ENCODE results near the gene MSH5. TPM values are rescaled to one million over a fixed set of nuclear protein-coding genes. Genes with fewer than 3 reads are reported as not detected.

Gene MSH5
- total and polyA plus RNA-seq, 2 donors, result 8.4 to 15.2 TPM

- H3K4me3 ChIP-seq (ENCODE audit: low read length in 2 of 2), result no peak overlapping the region
- H3K4me1 ChIP-seq (ENCODE audit: control insufficient read depth in 2 of 2, insufficient read depth in 2 of 2, low read length in 2 of 2), result peaks cover 32 to 47% of the 10 kb centered on the region in 2 donors
- 95% methylated on average over 2 of the region's 2 CpGs for WGBS
- H3K9me3 ChIP-seq (ENCODE audit: control insufficient read depth in 2 of 2, insufficient read depth in 1 of 2, low read length in 1 of 2), result peaks cover 0 to 3% of the 10 kb centered on the region in 2 donors
- no peak overlapping the region for H3K27ac ChIP-seq (ENCODE audit: low read depth in 1 of 2, low read length in 1 of 2)
- H3K27me3 ChIP-seq (ENCODE audit: control insufficient read depth in 2 of 2, insufficient read depth in 1 of 2, low read length in 1 of 2), result no peaks in the 10 kb centered on the region
- H3K36me3 ChIP-seq (ENCODE audit: control insufficient read depth in 2 of 2, insufficient read depth in 2 of 2, low read length in 1 of 2), result peaks cover 8 to 31% of the 10 kb centered on the region in 2 donors
- DNase-seq (ENCODE audit: low read depth in 6 of 9, low spot score in 9 of 9), result no peak
Observed at GRCh38 chr6:31741815-31742214, 2.0 kb downstream of the MSH5 start.

GRCh38 chr6:31742894-31743293 is 3.1 kb downstream of the MSH5 start:
- Histone ChIP-seq H3K36me3 (ENCODE audit: control insufficient read depth in 2 of 2, insufficient read depth in 2 of 2, low read length in 1 of 2) (peaks cover 15 to 41% of the 10 kb centered on the region in 2 donors), H3K9me3 (ENCODE audit: control insufficient read depth in 2 of 2, insufficient read depth in 1 of 2, low read length in 1 of 2) (peaks cover 0 to 3% of the 10 kb centered on the region in 2 donors), H3K4me1 (ENCODE audit: control insufficient read depth in 2 of 2, insufficient read depth in 2 of 2, low read length in 2 of 2) (peaks cover 26 to 36% of the 10 kb centered on the region in 2 donors), H3K4me3 (ENCODE audit: low read length in 2 of 2) (no peak overlapping the region), H3K27ac (ENCODE audit: low read depth in 1 of 2, low read length in 1 of 2) (no peak overlapping the region), H3K27me3 (ENCODE audit: control insufficient read depth in 2 of 2, insufficient read depth in 1 of 2, low read length in 1 of 2) (no peaks in the 10 kb centered on the region)
- no peak for DNase-seq (ENCODE audit: low read depth in 6 of 9, low spot score in 9 of 9)
- WGBS, result 98% methylated on average over 3 of the region's 3 CpGs

GRCh38 chr6:31744422-31744821 is 4.6 kb downstream of the MSH5 start:
- DNase-seq (ENCODE audit: low read depth in 6 of 9, low spot score in 9 of 9), result no peak
- 92% methylated on average over 1 of the region's 1 CpG for WGBS
- Histone ChIP-seq H3K4me1 (ENCODE audit: control insufficient read depth in 2 of 2, insufficient read depth in 2 of 2, low read length in 2 of 2) (peaks cover 13 to 21% of the 10 kb centered on the region in 2 donors), H3K4me3 (ENCODE audit: low read length in 2 of 2) (no peak overlapping the region), H3K27me3 (ENCODE audit: control insufficient read depth in 2 of 2, insufficient read depth in 1 of 2, low read length in 1 of 2) (no peaks in the 10 kb centered on the region), H3K27ac (ENCODE audit: low read depth in 1 of 2, low read length in 1 of 2) (no peak overlapping the region), H3K9me3 (ENCODE audit: control insufficient read depth in 2 of 2, insufficient read depth in 1 of 2, low read length in 1 of 2) (peaks cover 0 to 3% of the 10 kb centered on the region in 2 donors), H3K36me3 (ENCODE audit: control insufficient read depth in 2 of 2, insufficient read depth in 2 of 2, low read length in 1 of 2) (peaks cover 15 to 44% of the 10 kb centered on the region in 2 donors)

DNA sequence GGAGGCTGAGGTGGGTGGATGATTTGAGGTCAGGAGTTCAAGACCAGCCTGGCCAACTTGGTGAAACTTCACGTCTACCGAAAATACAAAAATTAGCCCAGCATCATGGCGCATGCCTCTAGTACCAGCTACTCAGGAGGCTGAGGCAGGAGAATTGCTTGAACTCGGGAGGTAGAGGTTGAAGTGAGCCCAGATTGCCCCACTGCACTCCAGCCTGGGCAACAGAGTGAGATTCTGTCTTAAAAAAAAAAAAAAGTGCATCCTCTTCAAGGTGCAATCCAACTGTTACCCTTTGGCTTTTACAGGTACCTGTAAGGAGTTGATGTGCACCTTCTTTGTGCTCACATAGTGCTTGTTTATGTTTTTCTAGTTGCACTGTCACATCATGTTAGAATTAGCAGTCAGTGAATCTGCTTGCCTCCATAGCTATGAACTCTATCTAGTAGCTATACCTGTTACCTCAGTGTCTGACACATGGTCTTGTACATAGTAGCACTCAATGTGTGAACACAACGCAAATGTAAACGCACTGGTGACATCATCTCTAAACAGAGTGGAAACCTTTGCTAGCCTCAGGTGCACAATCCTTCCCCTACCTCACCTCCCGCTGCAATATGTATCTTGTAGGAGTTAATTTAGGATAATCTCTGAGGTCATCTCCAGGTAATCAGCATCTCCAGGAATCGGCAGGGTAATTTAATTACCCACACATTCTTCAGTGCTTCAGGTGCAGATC is 9.7 kb downstream of the MSH5 start:
- no peak for DNase-seq (ENCODE audit: low read depth in 6 of 9, low spot score in 9 of 9)
- no peaks in the 10 kb centered on the region for H3K9me3 ChIP-seq (ENCODE audit: control insufficient read depth in 2 of 2, insufficient read depth in 1 of 2, low read length in 1 of 2)
- WGBS, result 97% methylated on average over 8 of the region's 8 CpGs
- H3K27me3 ChIP-seq (ENCODE audit: control insufficient read depth in 2 of 2, insufficient read depth in 1 of 2, low read length in 1 of 2), result no peaks in the 10 kb centered on the region
- H3K4me3 ChIP-seq (ENCODE audit: low read length in 2 of 2), result no peak overlapping the region
- no peaks in the 10 kb centered on the region for H3K4me1 ChIP-seq (ENCODE audit: control insufficient read depth in 2 of 2, insufficient read depth in 2 of 2, low read length in 2 of 2)
- no peak overlapping the region for H3K27ac ChIP-seq (ENCODE audit: low read depth in 1 of 2, low read length in 1 of 2)
- H3K36me3 ChIP-seq (ENCODE audit: control insufficient read depth in 2 of 2, insufficient read depth in 2 of 2, low read length in 1 of 2), result peaks cover 18 to 22% of the 10 kb centered on the region in 2 donors

DNA sequence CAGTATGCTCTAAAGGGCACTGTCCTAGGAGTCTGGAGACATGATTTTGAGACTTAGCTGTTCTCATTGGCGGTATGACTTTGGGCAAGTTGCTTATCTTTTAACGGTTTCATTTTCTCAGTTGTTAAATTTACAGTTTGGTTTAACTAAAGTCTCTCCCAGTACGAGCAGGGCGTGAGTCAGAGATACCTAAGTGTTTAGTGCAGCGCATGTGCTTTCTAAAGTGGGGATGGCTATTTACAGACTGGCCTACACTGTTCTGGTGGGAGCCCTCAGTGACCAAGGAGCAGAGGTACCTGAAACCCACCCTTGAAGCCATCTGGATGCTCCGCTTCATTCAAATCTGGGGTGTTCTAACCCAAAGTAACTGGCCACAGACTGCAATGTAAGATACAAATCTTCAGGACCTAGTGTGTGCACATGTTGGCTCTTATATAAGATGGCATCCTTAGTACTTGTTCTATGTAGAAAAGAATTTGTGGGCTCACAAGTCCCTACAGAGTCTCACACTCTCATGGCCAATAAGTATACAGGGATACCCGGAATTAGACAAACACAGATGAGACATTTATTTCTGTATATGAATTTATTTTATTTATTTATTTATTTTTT is 10.7 kb downstream of the MSH5 start:
- Histone ChIP-seq H3K4me1 (ENCODE audit: control insufficient read depth in 2 of 2, insufficient read depth in 2 of 2, low read length in 2 of 2) (no peaks in the 10 kb centered on the region), H3K9me3 (ENCODE audit: control insufficient read depth in 2 of 2, insufficient read depth in 1 of 2, low read length in 1 of 2) (no peaks in the 10 kb centered on the region), H3K27me3 (ENCODE audit: control insufficient read depth in 2 of 2, insufficient read depth in 1 of 2, low read length in 1 of 2) (no peaks in the 10 kb centered on the region), H3K36me3 (ENCODE audit: control insufficient read depth in 2 of 2, insufficient read depth in 2 of 2, low read length in 1 of 2) (peaks cover 15 to 17% of the 10 kb centered on the region in 2 donors), H3K27ac (ENCODE audit: low read depth in 1 of 2, low read length in 1 of 2) (no peak overlapping the region), H3K4me3 (ENCODE audit: low read length in 2 of 2) (no peak overlapping the region)
- no peak for DNase-seq (ENCODE audit: low read depth in 6 of 9, low spot score in 9 of 9)
- 98% methylated on average over 7 of the region's 7 CpGs for WGBS

- WGBS, result 85% methylated on average over 8 of the region's 8 CpGs
- no peak overlapping the region for H3K4me3 ChIP-seq (ENCODE audit: low read length in 2 of 2)
- no peak for DNase-seq (ENCODE audit: low read depth in 6 of 9, low spot score in 9 of 9)
- H3K4me1 ChIP-seq (ENCODE audit: control insufficient read depth in 2 of 2, insufficient read depth in 2 of 2, low read length in 2 of 2), result no peaks in the 10 kb centered on the region
- H3K27me3 ChIP-seq (ENCODE audit: control insufficient read depth in 2 of 2, insufficient read depth in 1 of 2, low read length in 1 of 2), result no peaks in the 10 kb centered on the region
- H3K36me3 ChIP-seq (ENCODE audit: control insufficient read depth in 2 of 2, insufficient read depth in 2 of 2, low read length in 1 of 2), result peaks cover 7 to 8% of the 10 kb centered on the region in 2 donors
- H3K27ac ChIP-seq (ENCODE audit: low read depth in 1 of 2, low read length in 1 of 2), result no peak overlapping the region
- no peaks in the 10 kb centered on the region for H3K9me3 ChIP-seq (ENCODE audit: control insufficient read depth in 2 of 2, insufficient read depth in 1 of 2, low read length in 1 of 2)
Observed at GRCh38 chr6:31752739-31753319, 13.0 kb downstream of the MSH5 start.

GRCh38 chr6:31758281-31758680 is 18.5 kb downstream of the MSH5 start:
- Histone ChIP-seq H3K4me1 (ENCODE audit: control insufficient read depth in 2 of 2, insufficient read depth in 2 of 2, low read length in 2 of 2) (peaks cover 0 to 12% of the 10 kb centered on the region in 2 donors), H3K27me3 (ENCODE audit: control insufficient read depth in 2 of 2, insufficient read depth in 1 of 2, low read length in 1 of 2) (no peaks in the 10 kb centered on the region), H3K4me3 (ENCODE audit: low read length in 2 of 2) (no peak overlapping the region), H3K27ac (ENCODE audit: low read depth in 1 of 2, low read length in 1 of 2) (no peak overlapping the region), H3K9me3 (ENCODE audit: control insufficient read depth in 2 of 2, insufficient read depth in 1 of 2, low read length in 1 of 2) (no peaks in the 10 kb centered on the region), H3K36me3 (ENCODE audit: control insufficient read depth in 2 of 2, insufficient read depth in 2 of 2, low read length in 1 of 2) (peaks cover 27 to 49% of the 10 kb centered on the region in 2 donors)
- 99% methylated on average over 2 of the region's 2 CpGs for WGBS
- no peak for DNase-seq (ENCODE audit: low read depth in 6 of 9, low spot score in 9 of 9)

DNA sequence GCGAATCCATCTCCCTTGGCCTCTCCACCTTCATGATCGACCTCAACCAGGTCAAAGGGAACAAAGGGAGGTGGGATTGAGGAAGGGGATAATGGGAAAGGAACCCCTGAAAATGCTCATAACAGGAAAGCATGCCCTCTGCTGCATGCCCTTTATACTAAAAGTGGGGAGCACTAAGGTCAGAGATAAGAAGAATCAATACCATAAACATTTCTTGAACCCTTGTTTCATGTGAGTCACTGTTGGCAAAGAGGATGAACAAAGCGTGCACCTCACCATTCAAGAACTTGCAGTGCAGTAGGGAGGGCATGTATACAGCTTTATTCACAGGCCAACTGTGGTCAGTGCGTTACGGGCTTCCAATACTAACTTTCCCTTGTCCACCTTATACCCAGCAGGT is 21.0 kb downstream of the MSH5 start:
- 97% methylated on average over 5 of the region's 5 CpGs for WGBS
- H3K36me3 ChIP-seq (ENCODE audit: control insufficient read depth in 2 of 2, insufficient read depth in 2 of 2, low read length in 1 of 2), result peaks cover 25 to 52% of the 10 kb centered on the region in 2 donors
- no peak for DNase-seq (ENCODE audit: low read depth in 6 of 9, low spot score in 9 of 9)
- no peak overlapping the region for H3K27ac ChIP-seq (ENCODE audit: low read depth in 1 of 2, low read length in 1 of 2)
- H3K27me3 ChIP-seq (ENCODE audit: control insufficient read depth in 2 of 2, insufficient read depth in 1 of 2, low read length in 1 of 2), result peaks cover 0 to 4% of the 10 kb centered on the region in 2 donors
- no peak overlapping the region for H3K4me3 ChIP-seq (ENCODE audit: low read length in 2 of 2)
- H3K9me3 ChIP-seq (ENCODE audit: control insufficient read depth in 2 of 2, insufficient read depth in 1 of 2, low read length in 1 of 2), result no peaks in the 10 kb centered on the region
- peaks cover 0 to 12% of the 10 kb centered on the region in 2 donors for H3K4me1 ChIP-seq (ENCODE audit: control insufficient read depth in 2 of 2, insufficient read depth in 2 of 2, low read length in 2 of 2)

DNA sequence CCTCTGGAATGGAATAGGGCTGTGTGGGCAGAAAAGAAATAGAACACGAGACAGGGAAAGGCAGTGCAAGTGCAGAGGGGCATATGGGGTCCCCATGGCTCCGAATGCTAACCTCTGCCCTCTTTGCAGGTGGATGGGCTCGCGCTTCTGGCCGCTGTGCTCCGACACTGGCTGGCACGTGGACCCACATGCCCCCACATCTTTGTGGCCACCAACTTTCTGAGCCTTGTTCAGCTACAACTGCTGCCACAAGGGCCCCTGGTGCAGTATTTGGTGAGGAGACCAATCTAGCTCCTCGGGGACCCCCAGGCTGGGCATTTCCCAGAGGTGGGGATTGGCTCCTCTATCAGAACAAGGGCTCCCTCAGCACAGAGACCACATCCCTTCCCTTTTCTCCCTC is 21.5 kb downstream of the MSH5 start:
- Histone ChIP-seq H3K4me3 (ENCODE audit: low read length in 2 of 2) (no peak overlapping the region), H3K27ac (ENCODE audit: low read depth in 1 of 2, low read length in 1 of 2) (no peak overlapping the region), H3K4me1 (ENCODE audit: control insufficient read depth in 2 of 2, insufficient read depth in 2 of 2, low read length in 2 of 2) (peaks cover 0 to 12% of the 10 kb centered on the region in 2 donors), H3K36me3 (ENCODE audit: control insufficient read depth in 2 of 2, insufficient read depth in 2 of 2, low read length in 1 of 2) (peaks cover 25 to 52% of the 10 kb centered on the region in 2 donors), H3K27me3 (ENCODE audit: control insufficient read depth in 2 of 2, insufficient read depth in 1 of 2, low read length in 1 of 2) (peaks cover 0 to 10% of the 10 kb centered on the region in 2 donors), H3K9me3 (ENCODE audit: control insufficient read depth in 2 of 2, insufficient read depth in 1 of 2, low read length in 1 of 2) (no peaks in the 10 kb centered on the region)
- WGBS, result 99% methylated on average over 8 of the region's 8 CpGs
- no peak for DNase-seq (ENCODE audit: low read depth in 6 of 9, low spot score in 9 of 9)

Data from thymus (tissue), 11 donors.